HG03439 (cell line): ENCODE results near the gene SERINC3.

Experiments
- ATAC-seq: cut with Tn5 transposase; IDR thresholded peaks from one replicate; pipeline ENCODE4 v1.9.1; 2021; ENCODE audit warnings: mild to moderate bottlenecking, moderate library complexity; ENCODE audit not compliant: unreplicated experiment

SERINC3 gene

GRCh38 chr20:44533928-44534327 lies 12.1 kb upstream of the SERINC3 start:
- ATAC-seq = no peak

- no peak for ATAC-seq
Measured at GRCh38 chr20:44532981-44533331, 11.1 kb upstream of the SERINC3 start.

- no peak for ATAC-seq
Measured at GRCh38 chr20:44532259-44532980, 10.6 kb upstream of the SERINC3 start.

- ATAC-seq = no peak
Measured at GRCh38 chr20:44528309-44528708, 6.4 kb upstream of the SERINC3 start.

- ATAC-seq = no peak
Measured at GRCh38 chr20:44527716-44528199, 5.9 kb upstream of the SERINC3 start.

- ATAC-seq = no peak
Measured at GRCh38 chr20:44526129-44526528, 4.3 kb upstream of the SERINC3 start.

- ATAC-seq = no peak
Measured at GRCh38 chr20:44523746-44524145, 1.9 kb upstream of the SERINC3 start.

GRCh38 chr20:44522841-44523240 lies 971 bp upstream of the SERINC3 start:
- no peak for ATAC-seq

- ATAC-seq = no peak
Measured at GRCh38 chr20:44520881-44521280, 989 bp downstream of the SERINC3 start.

- no peak for ATAC-seq
Measured at GRCh38 chr20:44518248-44518647, 3.6 kb downstream of the SERINC3 start.

- no peak for ATAC-seq
Measured at GRCh38 chr20:44517454-44517853, 4.4 kb downstream of the SERINC3 start.

- no peak for ATAC-seq
Measured at GRCh38 chr20:44516491-44516890, 5.4 kb downstream of the SERINC3 start.

- no peak for ATAC-seq
Measured at GRCh38 chr20:44513871-44514270, 8.0 kb downstream of the SERINC3 start.

- no peak for ATAC-seq
Measured at GRCh38 chr20:44509762-44510161, 12.1 kb downstream of the SERINC3 start.

GRCh38 chr20:44504402-44505307 lies 17.2 kb downstream of the SERINC3 start:
- ATAC-seq = no peak

GRCh38 chr20:44502968-44503367 lies 18.9 kb downstream of the SERINC3 start:
- no peak for ATAC-seq

GRCh38 chr20:44501448-44501847 lies 20.4 kb downstream of the SERINC3 start:
- no peak for ATAC-seq

- ATAC-seq = no peak
Measured at GRCh38 chr20:44500221-44500620, 21.6 kb downstream of the SERINC3 start.

- ATAC-seq = no peak
Measured at GRCh38 chr20:44497761-44498160, 24.1 kb downstream of the SERINC3 start.

- ATAC-seq = no peak
Measured at GRCh38 chr20:44496976-44497375, 24.9 kb downstream of the SERINC3 start.

GRCh38 chr20:44495802-44496481 lies 25.9 kb downstream of the SERINC3 start:
- no peak for ATAC-seq
